Measurements from ENCODE around the gene ZBTB8OS.

ZBTB8OS gene

DNA sequence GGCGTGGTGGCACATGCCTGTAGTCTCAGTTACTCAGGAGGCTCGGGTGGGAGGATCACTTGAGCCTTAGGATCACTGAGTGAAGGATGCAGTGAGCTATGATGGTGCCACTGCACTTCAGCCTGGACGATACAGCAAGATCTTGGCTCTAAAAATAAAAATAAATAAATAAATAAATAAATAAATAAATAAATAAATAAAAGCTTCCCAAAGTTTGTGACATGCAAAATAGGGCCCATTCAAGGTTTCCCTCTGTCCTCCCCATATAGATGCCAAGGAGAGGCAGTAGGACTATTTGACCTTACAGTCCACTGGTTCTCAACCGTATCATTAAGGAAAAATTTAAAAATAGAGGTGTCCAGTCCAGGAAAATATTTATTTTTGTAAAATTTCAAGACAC, 41.2 kb downstream of the ZBTB8OS start:
- no peak overlapping the region for H3K27ac ChIP-seq (ENCODE audit: low read depth, low read length)
- TF ChIP-seq, protein P1, sequence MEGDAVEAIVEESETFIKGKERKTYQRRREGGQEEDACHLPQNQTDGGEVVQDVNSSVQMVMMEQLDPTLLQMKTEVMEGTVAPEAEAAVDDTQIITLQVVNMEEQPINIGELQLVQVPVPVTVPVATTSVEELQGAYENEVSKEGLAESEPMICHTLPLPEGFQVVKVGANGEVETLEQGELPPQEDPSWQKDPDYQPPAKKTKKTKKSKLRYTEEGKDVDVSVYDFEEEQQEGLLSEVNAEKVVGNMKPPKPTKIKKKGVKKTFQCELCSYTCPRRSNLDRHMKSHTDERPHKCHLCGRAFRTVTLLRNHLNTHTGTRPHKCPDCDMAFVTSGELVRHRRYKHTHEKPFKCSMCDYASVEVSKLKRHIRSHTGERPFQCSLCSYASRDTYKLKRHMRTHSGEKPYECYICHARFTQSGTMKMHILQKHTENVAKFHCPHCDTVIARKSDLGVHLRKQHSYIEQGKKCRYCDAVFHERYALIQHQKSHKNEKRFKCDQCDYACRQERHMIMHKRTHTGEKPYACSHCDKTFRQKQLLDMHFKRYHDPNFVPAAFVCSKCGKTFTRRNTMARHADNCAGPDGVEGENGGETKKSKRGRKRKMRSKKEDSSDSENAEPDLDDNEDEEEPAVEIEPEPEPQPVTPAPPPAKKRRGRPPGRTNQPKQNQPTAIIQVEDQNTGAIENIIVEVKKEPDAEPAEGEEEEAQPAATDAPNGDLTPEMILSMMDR (IDR thresholded peaks at IDR 0.05; ENCODE audit: low read depth, low read length, poor library complexity, severe bottlenecking): no peak
- no peak for TF ChIP-seq EZH2phosphoT487 (IDR thresholded peaks at IDR 0.05; ENCODE audit: borderline replicate concordance, low read length)
- no peaks in the 10 kb centered on the region for H3K27me3 ChIP-seq (ENCODE audit: control insufficient read depth, low read length)
- H3K79me2 ChIP-seq (ENCODE audit: control insufficient read depth, low read length): no peaks in the 10 kb centered on the region
- no peaks in the 10 kb centered on the region for H3K36me3 ChIP-seq (ENCODE audit: control insufficient read depth, low read length)
- H3K9me3 ChIP-seq (ENCODE audit: control insufficient read depth, insufficient read depth, low read length): no peaks in the 10 kb centered on the region
- H3K9me2 ChIP-seq (replicated peaks; ENCODE audit: control insufficient read depth, low read length): no peaks in the 10 kb centered on the region
- H3K4me1 ChIP-seq (ENCODE audit: control insufficient read depth, low read length): 0 out of 2 replicates have a peak, but pooled peaks cover 4% of the 10 kb centered on the region
- H4K20me1 ChIP-seq (ENCODE audit: control insufficient read depth, insufficient read depth, low read depth, low read length): no peaks in the 10 kb centered on the region
- no peak overlapping the region for H3K4me2 ChIP-seq (ENCODE audit: low read length)
- peaks cover 4% of the 10 kb centered on the region; the same call in 1 of the 2 replicates for H3F3A ChIP-seq (ENCODE audit: control insufficient read depth, insufficient read depth)
- H3K4me3 ChIP-seq (ENCODE audit: low read length): no peak overlapping the region

DNA sequence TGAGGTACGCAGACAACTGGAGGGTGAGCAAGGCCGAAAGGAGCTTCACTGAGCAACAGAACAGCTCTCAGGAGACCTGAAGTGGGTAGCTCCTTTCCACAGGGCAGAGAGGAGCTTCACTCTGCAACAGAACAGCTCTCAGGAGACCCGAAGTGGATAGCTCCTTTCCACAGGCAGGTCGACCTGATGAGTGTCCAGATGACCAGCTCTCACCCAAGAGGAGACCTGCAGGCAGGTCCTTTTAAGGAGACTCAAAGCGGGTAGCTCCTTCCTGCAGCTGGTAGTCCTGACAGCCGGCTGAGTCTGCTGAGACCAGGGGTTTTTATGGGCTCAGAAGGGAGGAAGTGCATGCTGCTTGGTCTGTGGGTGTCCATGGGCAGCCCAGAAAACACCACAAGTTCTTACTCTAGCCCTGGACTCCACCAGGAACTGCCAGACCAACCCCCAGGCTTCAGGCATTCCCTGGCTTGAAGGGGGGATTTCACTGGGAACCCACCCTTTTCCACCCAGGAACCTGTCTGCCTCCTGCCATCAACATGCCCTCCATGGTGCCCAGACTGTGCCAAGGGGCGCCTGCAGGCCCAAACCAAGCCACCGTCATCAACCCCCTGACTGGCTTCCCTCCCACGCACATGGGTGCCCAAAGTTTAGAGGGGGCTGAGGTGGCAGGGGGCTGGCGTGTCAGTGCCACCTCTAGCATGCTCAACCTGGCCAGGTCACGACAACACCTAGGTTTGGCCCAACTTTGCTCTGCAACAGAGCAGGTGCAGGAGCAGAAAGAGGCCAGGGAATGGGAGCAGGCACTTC, 43.6 kb downstream of the ZBTB8OS start:
- no peak overlapping the region for H3K4me3 ChIP-seq (ENCODE audit: low read length)
- H3K36me3 ChIP-seq (ENCODE audit: control insufficient read depth, low read length): no peaks in the 10 kb centered on the region
- TF ChIP-seq, protein P1 (IDR thresholded peaks at IDR 0.05; ENCODE audit: low read depth, low read length, poor library complexity, severe bottlenecking): no peak
- TF ChIP-seq EZH2phosphoT487 (IDR thresholded peaks at IDR 0.05; ENCODE audit: borderline replicate concordance, low read length): no peak
- no peaks in the 10 kb centered on the region for H3K9me2 ChIP-seq (replicated peaks; ENCODE audit: control insufficient read depth, low read length)
- no peaks in the 10 kb centered on the region for H3K79me2 ChIP-seq (ENCODE audit: control insufficient read depth, low read length)
- H3K9me3 ChIP-seq (ENCODE audit: control insufficient read depth, insufficient read depth, low read length): no peaks in the 10 kb centered on the region
- H3K4me1 ChIP-seq (ENCODE audit: control insufficient read depth, low read length): no peaks in the 10 kb centered on the region
- no peak overlapping the region for H3K27ac ChIP-seq (ENCODE audit: low read depth, low read length)
- H4K20me1 ChIP-seq (ENCODE audit: control insufficient read depth, insufficient read depth, low read depth, low read length): no peaks in the 10 kb centered on the region
- H3F3A ChIP-seq (ENCODE audit: control insufficient read depth, insufficient read depth): peaks cover 4% of the 10 kb centered on the region; the same call in 1 of the 2 replicates
- no peaks in the 10 kb centered on the region for H3K27me3 ChIP-seq (ENCODE audit: control insufficient read depth, low read length)
- H3K4me2 ChIP-seq (ENCODE audit: low read length): no peak overlapping the region

DNA sequence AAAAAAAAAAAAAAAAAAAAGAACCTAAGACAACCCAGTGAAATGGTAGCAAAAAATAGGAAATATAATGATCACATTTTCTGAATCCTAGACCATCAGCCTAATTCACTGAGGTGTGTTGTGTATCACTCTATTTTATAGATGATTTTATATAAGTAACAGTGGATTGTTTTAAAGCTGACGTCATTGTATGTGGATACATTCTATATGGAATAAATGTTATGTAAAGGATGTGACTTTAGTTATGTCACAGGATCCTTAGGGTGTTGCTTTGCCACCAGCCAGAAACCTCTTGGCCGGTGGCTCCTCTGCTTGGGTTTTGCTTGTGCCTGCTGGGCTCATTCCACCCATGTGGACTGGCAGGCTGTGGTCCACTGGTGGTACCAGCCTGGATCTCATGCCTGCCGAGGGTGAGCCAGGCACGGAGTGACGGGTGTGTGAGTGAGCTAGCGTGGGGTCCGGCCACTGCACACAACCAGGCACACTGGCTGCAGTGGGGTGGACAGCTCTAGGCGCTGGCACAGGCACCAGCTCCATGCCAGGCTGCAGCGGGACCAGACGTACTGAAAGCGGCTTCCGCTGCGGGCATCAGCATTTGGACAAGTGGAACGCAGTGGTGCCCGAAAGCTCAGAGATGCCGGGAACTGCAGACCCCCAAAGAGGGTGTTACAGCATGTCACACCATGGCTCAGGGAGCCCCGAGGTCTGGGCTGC, 44.5 kb downstream of the ZBTB8OS start:
- no peaks in the 10 kb centered on the region for H3K4me1 ChIP-seq (ENCODE audit: control insufficient read depth, low read length)

More for the DNA sequence above, 44.5 kb downstream of the ZBTB8OS start:
- Histone ChIP-seq H4K20me1 (ENCODE audit: control insufficient read depth, insufficient read depth, low read depth, low read length) (no peaks in the 10 kb centered on the region), H3K4me3 (ENCODE audit: low read length) (no peak overlapping the region), H3K36me3 (ENCODE audit: control insufficient read depth, low read length) (no peaks in the 10 kb centered on the region), H3K4me2 (ENCODE audit: low read length) (no peak overlapping the region), H3K79me2 (ENCODE audit: control insufficient read depth, low read length) (no peaks in the 10 kb centered on the region), H3K27ac (ENCODE audit: low read depth, low read length) (no peak overlapping the region), H3K9me3 (ENCODE audit: control insufficient read depth, insufficient read depth, low read length) (no peaks in the 10 kb centered on the region), H3F3A (ENCODE audit: control insufficient read depth, insufficient read depth) (peaks cover 4% of the 10 kb centered on the region; the same call in 1 of the 2 replicates), H3K27me3 (ENCODE audit: control insufficient read depth, low read length) (no peaks in the 10 kb centered on the region), H3K9me2 (replicated peaks; ENCODE audit: control insufficient read depth, low read length) (no peaks in the 10 kb centered on the region)
- TF ChIP-seq, protein P1 (IDR thresholded peaks at IDR 0.05; ENCODE audit: low read depth, low read length, poor library complexity, severe bottlenecking): no peak
- no peak for TF ChIP-seq EZH2phosphoT487 (IDR thresholded peaks at IDR 0.05; ENCODE audit: borderline replicate concordance, low read length)

Data from DOHH2 (cell line).